Neuronal stem cell (in vitro differentiated cells): ENCODE results near the gene MRPS34.

Experiments
- DNase-seq: peaks from one replicate; pipeline ENCODE4 v3.0.0-alpha.2; 2013; ENCODE audit warnings: low spot score
- H2AFZ ChIP-seq: one replicate; pipeline ENCODE4 v1.6.1; 2013; ENCODE audit warnings: mild to moderate bottlenecking, low read length, inconsistent platforms
- H2AK5ac ChIP-seq: 2 replicates; pipeline ENCODE4 v1.6.1; 2013; ENCODE audit warnings: low read depth, mild to moderate bottlenecking, inconsistent platforms, low read length, moderate library complexity, mixed read lengths
- H2BK120ac ChIP-seq: 2 replicates; pipeline ENCODE4 v1.6.1; 2013; ENCODE audit warnings: low read depth, mild to moderate bottlenecking, inconsistent platforms, low read length, moderate library complexity, mixed read lengths
- H2BK12ac ChIP-seq: one replicate; pipeline ENCODE4 v1.6.1; 2013; ENCODE audit warnings: low read length, inconsistent platforms
- H2BK15ac ChIP-seq: 2 replicates; pipeline ENCODE4 v1.6.1; 2013; ENCODE audit warnings: mild to moderate bottlenecking, low read length, inconsistent platforms, mixed read lengths
- H2BK5ac ChIP-seq: one replicate; pipeline ENCODE4 v1.6.1; 2013; ENCODE audit warnings: inconsistent platforms, mild to moderate bottlenecking, low read length, moderate library complexity
- H3K14ac ChIP-seq: one replicate; pipeline ENCODE4 v1.6.1; 2013; ENCODE audit warnings: low read length, inconsistent platforms
- H3K18ac ChIP-seq: 2 replicates; pipeline ENCODE4 v1.6.1; 2013; ENCODE audit warnings: low read length, inconsistent platforms
- H3K23ac ChIP-seq: 2 replicates; pipeline ENCODE4 v1.6.1; 2013; ENCODE audit warnings: low read depth, mild to moderate bottlenecking, mixed read lengths, low read length, inconsistent platforms; ENCODE audit not compliant: poor library complexity
- H3K27ac ChIP-seq: replicated peaks from 3 replicates; pipeline ENCODE4 v1.5.1; 2013; ENCODE audit warnings: low read length, inconsistent platforms
- H3K27me3 ChIP-seq, 3 experiments: 2 replicates each; pipeline ENCODE4 v1.6.1; 2013; ENCODE audit warnings: low read length in 3 of 3, mild to moderate bottlenecking in 2 of 3, inconsistent platforms in 1 of 3, low read depth in 1 of 3, mixed read lengths in 1 of 3, moderate library complexity in 1 of 3; ENCODE audit not compliant: control insufficient read depth in 3 of 3, insufficient read depth in 3 of 3
- H3K36me3 ChIP-seq, 2 donors: replicated peaks in 1 of 2; 2 replicates each; pipeline ENCODE4 v1.6.1; 2013; ENCODE audit warnings: low read length in 2 of 2; ENCODE audit not compliant: control insufficient read depth in 2 of 2, insufficient read depth in 2 of 2
- H3K4ac ChIP-seq: 2 replicates; pipeline ENCODE4 v1.6.1; 2013; ENCODE audit warnings: inconsistent platforms, mild to moderate bottlenecking, low read length, moderate library complexity
- H3K4me1 ChIP-seq, 2 donors: 1 replicate in 1 of 2; 2 replicates in 1 of 2; pipeline ENCODE4 v1.6.1; 2013; ENCODE audit warnings: low read length in 2 of 2, low read depth in 1 of 2; ENCODE audit not compliant: control insufficient read depth in 2 of 2, insufficient read depth in 1 of 2
- H3K4me2 ChIP-seq: one replicate; pipeline ENCODE4 v1.6.1; 2013; ENCODE audit warnings: mild to moderate bottlenecking, low read length, inconsistent platforms; ENCODE audit not compliant: insufficient read depth, poor library complexity, severe bottlenecking
- H3K4me3 ChIP-seq, 2 donors: 2 replicates each; pipeline ENCODE4 v1.5.1; 2013; ENCODE audit warnings: low read length in 2 of 2, mild to moderate bottlenecking in 2 of 2, inconsistent platforms in 1 of 2, moderate library complexity in 1 of 2
- H3K79me1 ChIP-seq: one replicate; pipeline ENCODE4 v1.6.1; 2013; ENCODE audit warnings: low read depth, mild to moderate bottlenecking, inconsistent platforms, low read length, moderate library complexity
- H3K9ac ChIP-seq: one replicate; pipeline ENCODE4 v1.6.1; 2013; ENCODE audit warnings: mild to moderate bottlenecking, low read depth, low read length, inconsistent platforms; ENCODE audit not compliant: poor library complexity
- H3K9me3 ChIP-seq, 2 donors: replicated peaks in 1 of 2; 2 replicates each; pipeline versions ENCODE3 to v1.6.1; 2013; ENCODE audit warnings: low read length in 2 of 2, mild to moderate bottlenecking in 2 of 2, inconsistent platforms in 1 of 2, low read depth in 1 of 2, mixed read lengths in 1 of 2, moderate library complexity in 1 of 2; ENCODE audit not compliant: control insufficient read depth in 2 of 2, insufficient read depth in 1 of 2
- H4K8ac ChIP-seq: one replicate; pipeline ENCODE4 v1.6.1; 2013; ENCODE audit warnings: low read depth, mild to moderate bottlenecking, inconsistent platforms, low read length, moderate library complexity
- H4K91ac ChIP-seq: one replicate; pipeline ENCODE4 v1.6.1; 2013; ENCODE audit warnings: low read length, low read depth, mild to moderate bottlenecking, inconsistent platforms; ENCODE audit not compliant: poor library complexity
- WGBS, 2 donors: extraction: QIAGEN DNeasy Blood & Tissue Kit; methylation state at CpG; one replicate each; pipeline ENCODE4 v1.1.7; 2013; ENCODE audit warnings: missing lambda C conversion rate in 2 of 2, mixed read lengths in 1 of 2; ENCODE audit not compliant: insufficient read length in 2 of 2, insufficient replicate concordance in 1 of 2; ENCODE audit errors: extremely low coverage in 2 of 2; 5-methylcytosine and 5-hydroxymethylcytosine counted together

MRPS34 gene

DNA sequence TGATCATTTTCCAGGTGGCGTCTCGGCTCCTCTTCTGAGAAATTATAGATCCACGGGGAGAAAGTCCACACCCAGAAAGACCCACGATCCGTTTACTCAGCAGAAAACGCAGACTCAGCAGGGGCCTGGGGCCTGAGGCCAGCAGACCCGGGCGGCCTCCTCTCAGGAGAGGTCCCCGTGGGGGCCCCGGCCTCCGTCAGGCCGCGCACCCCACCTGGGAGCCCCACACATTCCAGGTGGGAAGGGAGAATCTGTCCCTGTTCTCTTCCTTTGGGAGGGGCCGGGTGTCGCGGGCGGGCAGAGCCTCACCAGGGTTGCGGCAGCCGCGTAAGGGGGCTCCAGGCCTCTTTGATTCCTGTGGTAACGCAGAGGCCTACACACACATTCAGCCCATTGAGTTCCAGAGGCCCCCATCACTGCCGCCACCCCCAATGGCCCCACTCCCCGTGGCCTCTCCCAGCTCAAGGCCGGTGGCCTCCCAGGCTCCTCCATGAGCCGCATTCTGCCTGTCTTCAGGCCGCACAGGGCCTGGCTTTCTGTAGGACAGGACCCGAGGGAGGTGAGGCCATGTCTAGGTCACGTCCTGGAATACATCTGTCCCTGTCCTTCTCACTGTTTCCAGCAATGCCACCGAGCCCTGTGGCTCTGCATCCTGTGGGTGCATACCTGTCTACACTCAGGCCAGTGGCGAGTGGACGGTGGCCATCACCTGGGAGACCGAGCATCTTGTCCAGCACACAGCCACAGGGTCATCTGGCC lies 22.2 kb upstream of the MRPS34 start:
- Histone ChIP-seq H2AK5ac (no peak overlapping the region), H3K9me3 (peaks cover 5 to 6% of the 10 kb centered on the region in 2 donors), H2BK5ac (no peak overlapping the region), H3K23ac (peak overlapping the region; percentile 73), H3K79me1 (peaks cover 5% of the 10 kb centered on the region), H3K4me2 (no peak overlapping the region), H3K27me3 (no peaks in the 10 kb centered on the region), H3K4ac (no peak overlapping the region), H2BK12ac (no peak overlapping the region), H3K4me3 (peak overlapping the region in 1 of 2 donors; percentile 16), H4K8ac (no peak overlapping the region), H3K18ac (no peak overlapping the region), H3K9ac (no peak overlapping the region), H2BK120ac (no peak overlapping the region), H4K91ac (no peak overlapping the region), H3K4me1 (no peaks in the 10 kb centered on the region), H3K36me3 (peaks cover 3 to 13% of the 10 kb centered on the region in 2 donors), H3K27ac (no peak overlapping the region), H2BK15ac (no peak overlapping the region), H2AFZ (no peak overlapping the region), H3K14ac (no peak overlapping the region)
- no peak for DNase-seq
- WGBS, 2 donors: no CpG with 5 or more reads among the region's 32 CpGs

DNA sequence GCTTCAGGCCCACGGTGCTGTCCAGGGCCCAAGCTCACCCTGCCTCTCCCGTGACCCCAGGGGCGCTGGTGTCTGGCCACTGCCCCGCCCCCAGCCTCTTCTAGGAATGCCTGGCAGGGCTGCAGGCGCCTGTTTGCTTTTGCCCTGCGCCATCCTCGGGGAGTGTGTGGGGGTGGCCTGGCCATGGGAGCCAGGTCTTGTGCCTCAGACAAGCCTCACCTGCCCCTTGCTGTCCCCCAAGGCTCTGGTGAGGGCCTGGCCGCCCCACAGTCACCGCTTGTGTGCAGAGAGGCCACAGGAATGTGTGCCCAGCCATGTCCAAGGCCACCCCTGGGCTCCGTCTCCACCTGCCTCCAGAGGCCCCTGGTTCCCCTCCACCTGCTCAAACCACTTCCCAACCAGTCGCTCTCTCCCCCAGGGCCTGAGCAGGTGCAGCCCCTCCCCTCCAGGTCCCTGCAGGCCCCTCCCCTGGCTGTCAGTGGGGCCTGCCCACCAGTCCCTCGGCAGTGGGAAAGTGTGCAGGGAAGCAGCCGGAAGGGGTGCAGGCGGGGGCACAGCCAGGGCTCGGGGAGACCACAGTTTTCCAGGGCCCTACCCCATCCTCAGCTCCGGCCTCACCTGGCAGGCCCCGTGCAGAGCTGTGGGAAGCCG lies 21.4 kb upstream of the MRPS34 start:
- Histone ChIP-seq H3K27me3 (no peaks in the 10 kb centered on the region), H3K4me3 (no peak overlapping the region), H3K23ac (peak overlapping the region; percentile 65), H2BK5ac (peak overlapping the region; percentile 13), H4K8ac (no peak overlapping the region), H2AK5ac (no peak overlapping the region), H3K18ac (peak overlapping the region; percentile 17), H3K27ac (no peak overlapping the region), H3K36me3 (peaks cover 3 to 19% of the 10 kb centered on the region in 2 donors), H3K4me2 (peak overlapping the region; percentile 11), H3K4ac (no peak overlapping the region), H2BK12ac (no peak overlapping the region), H3K4me1 (no peaks in the 10 kb centered on the region), H2AFZ (no peak overlapping the region), H3K9ac (no peak overlapping the region), H3K79me1 (peaks cover 8% of the 10 kb centered on the region), H2BK15ac (no peak overlapping the region), H3K9me3 (peaks cover under 1 to 4% of the 10 kb centered on the region in 2 donors), H3K14ac (no peak overlapping the region), H2BK120ac (no peak overlapping the region), H4K91ac (no peak overlapping the region)
- WGBS, 2 donors: no CpG with 5 or more reads among the region's 18 CpGs
- DNase-seq: no peak

DNA sequence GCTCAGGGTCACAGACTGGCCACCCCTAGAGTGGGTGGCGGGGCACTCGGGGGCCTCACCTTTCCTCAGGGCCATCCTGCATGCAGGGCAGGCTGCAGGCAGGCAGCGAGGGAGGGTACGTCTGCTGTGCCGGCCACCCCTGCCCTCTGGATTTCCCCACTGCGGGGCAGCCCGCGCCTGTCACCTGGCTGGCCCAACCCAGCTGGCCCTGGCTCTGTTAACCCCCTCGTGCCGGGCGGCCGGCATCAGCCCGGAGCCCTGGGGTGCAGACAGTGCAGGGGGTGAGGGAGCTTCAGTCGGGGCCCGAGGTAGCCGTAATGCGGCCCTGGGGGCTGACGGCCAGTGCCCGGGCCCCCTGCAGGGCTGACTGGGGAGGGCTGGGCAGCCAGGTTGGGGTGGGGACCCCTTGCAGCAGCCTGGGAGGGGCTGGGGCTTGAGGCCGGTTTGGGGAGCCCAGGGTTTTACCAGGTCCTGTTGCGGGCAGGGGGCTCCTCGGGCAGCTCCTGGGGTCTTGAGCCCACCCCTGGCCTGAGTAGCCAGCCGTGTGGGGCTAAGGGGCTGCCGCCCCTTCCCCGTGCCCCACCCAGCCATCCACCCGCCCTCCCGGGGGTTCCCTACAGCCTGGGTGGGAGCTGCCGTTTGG lies 20.8 kb upstream of the MRPS34 start, which contains the start of gene IGFALS:
TSS of gene IGFALS (minus strand) at position 128 of the 643 bp plus-strand sequence. CDS start at position 75, 53 bp downstream.
- Histone ChIP-seq H3K27ac (no peak within 1 kb of the TSS), H3K4me2 (peak within 1 kb of the TSS; percentile 11), H4K8ac (no peak within 1 kb of the TSS), H3K4me3 (no peak within 1 kb of the TSS), H3K27me3 (no peaks in the 10 kb centered on the region), H3K14ac (no peak within 1 kb of the TSS), H3K36me3 (peaks cover 10 to 26% of the 10 kb centered on the region in 2 donors), H3K79me1 (peaks cover 8% of the 10 kb centered on the region), H4K91ac (no peak within 1 kb of the TSS), H2BK12ac (no peak within 1 kb of the TSS), H3K9ac (no peak within 1 kb of the TSS), H3K9me3 (peaks cover 0 to 4% of the 10 kb centered on the region in 2 donors), H2BK5ac (peak within 1 kb of the TSS; percentile 13), H2AK5ac (no peak within 1 kb of the TSS), H3K18ac (peak within 1 kb of the TSS; percentile 17), H2BK120ac (no peak within 1 kb of the TSS), H3K23ac (peak within 1 kb of the TSS; percentile 65), H2BK15ac (no peak within 1 kb of the TSS), H3K4me1 (no peaks in the 10 kb centered on the region), H2AFZ (no peak within 1 kb of the TSS), H3K4ac (no peak within 1 kb of the TSS)
- WGBS, 2 donors: no CpG with 5 or more reads among the region's 28 CpGs
- DNase-seq: no peak
